ENCODE results near the gene MNX1.

The MNX1 gene

GRCh38 chr7:156954941-156955340 lies 55.5 kb downstream of the MNX1 start:
- no peak for TF ChIP-seq CTCF (IDR thresholded peaks at IDR 0.05; ENCODE audit: control insufficient read depth, insufficient read depth, low read depth, low read length, missing control alignments)
- H3K4me3 ChIP-seq (ENCODE audit: control insufficient read depth, low read depth, low read length), result no peak overlapping the region
- DNase-seq (ENCODE audit: low read depth), result no peak

Measured in AG09309 (cell line).